Hepatic stellate cell (primary cell): Measurements from ENCODE around the gene CEP72.
"Not testable (repeated sequence)": the region's sequence is repeated elsewhere in the genome, so short reads cannot be mapped to it uniquely, and the experiment has no call there.

Experiments used
- DNase-seq: peaks from one replicate; pipeline ENCODE4 v3.0.0; 2011; ENCODE audit warnings: low spot score

Gene CEP72

DNA sequence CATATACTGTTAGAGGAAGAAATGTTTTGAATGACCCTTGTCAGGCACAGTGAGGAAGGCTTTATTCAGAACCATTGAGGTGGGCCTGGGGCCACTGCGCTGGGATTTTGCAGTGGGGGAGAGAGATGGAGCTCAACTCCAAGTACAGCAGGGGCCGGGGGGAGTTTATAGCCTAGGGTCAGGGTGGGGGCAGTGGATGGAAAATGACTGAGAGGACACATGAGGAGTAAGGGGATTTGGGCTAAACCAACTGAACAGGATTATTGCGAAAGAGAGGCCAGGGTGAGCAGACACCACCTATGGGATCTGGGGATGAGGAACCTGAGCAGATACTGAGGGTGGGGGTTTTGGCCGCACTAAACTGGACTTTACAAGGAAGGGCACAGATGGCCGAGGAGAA, 6.3 kb downstream of the CEP72 start:
- no peak for DNase-seq

DNA sequence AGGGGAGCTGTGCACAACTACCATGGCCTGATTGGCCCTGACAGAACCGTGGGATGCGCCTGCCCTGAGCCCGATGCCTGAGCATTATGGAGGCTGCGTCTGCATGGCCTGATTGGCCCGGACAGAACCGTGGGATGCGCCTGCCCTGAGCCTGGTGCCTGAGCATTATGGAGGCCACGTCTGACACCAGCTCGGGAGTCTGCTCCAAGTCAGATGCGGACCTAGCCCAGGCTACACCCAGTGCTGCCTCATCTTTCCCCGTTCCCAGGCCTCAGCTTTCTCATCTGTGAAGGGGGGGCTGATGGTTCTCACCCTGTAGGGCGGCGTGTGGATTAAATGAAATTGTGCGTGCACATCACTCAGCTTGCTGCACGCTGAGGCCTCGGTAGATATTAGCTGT, 7.3 kb downstream of the CEP72 start:
- no peak for DNase-seq

DNA sequence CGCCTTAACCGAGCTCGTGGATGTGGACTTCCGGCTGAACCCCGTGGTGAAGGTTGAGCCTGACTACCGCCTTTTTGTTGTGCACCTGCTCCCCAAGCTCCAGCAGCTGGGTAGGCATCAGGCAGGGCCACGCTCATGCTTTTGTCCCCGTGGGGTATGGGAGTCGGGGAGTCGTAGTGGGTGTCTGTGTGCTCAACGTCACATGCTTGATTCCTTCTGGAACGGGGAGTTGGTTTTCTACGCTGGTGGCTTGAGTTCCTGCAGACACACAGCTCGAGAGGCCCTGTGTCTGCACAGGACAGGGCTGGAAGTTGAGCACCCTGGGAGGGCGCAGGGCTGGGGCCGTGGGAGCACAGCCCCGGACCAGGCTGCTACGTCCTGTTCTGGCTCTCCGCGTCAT, 8.0 kb downstream of the CEP72 start:
- no peak for DNase-seq

DNA sequence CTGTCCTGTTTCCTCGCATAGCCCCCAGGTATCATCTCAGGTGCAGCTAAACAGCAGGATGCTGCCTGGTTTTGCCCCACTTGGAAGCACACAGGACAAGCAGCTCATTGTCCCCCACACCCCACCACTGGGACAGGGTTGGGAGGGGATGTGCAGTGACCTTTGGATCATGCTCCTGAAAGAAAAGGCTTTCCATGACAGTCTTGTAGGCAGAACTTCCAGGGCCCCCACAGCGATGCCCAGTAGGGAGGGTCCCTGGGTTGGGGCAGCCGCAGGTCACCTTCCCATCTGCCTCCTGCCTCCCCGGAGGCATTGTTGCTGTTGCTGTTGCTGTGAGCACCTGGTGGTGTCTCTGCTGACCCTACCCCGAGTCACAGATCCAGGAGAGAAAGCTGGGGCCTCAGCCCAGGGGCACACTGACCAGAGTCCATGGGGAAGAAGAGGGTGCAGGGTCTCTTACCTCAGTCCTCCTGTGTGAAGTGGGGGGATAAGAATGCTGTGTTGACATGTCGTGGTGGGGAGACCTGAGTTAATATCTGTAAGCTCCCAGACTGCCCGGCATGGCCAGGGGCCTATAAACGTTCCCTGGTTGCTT, 8.5 kb downstream of the CEP72 start:
- no peak for DNase-seq

DNA sequence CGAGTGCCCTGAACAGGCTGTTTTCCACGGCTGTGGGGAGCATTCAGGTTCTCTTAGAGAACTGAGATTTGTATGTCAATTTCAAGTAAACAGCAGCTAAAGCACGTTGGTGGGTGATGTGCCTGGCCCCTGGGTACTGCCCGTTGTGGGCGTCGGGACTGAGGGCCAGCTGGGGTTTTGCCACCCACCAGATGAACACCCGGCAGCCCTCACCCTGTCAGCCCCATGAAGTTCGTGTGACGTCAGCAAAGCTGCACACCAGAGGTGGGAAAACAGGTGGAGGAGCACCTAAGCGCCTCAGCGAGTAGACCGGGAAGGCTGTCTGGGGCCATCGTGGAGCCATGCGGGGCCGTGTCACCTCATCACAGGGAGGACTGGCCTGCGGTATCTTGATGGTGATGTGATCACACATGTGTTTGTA, 9.2 kb downstream of the CEP72 start:
- no peak for DNase-seq

DNA sequence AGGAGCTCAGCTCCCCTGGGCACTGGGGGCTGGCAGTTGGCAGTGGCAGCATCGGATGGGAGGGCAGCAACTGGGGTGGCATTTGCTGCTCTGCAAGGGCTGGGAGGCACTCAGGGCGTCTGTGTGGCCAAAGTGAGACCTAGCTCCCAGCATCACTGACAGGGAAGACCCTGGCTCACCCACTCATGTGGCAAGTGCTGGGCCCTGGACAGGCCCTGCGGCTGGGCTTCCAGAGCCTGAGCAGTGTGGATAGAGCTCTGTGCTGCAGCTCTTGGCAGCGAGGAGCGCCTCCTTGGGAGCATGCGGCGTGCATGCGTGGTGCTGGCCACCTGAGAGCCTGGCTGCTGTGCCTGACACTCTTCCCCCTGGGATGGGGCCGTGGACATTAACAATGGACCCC, 10.2 kb downstream of the CEP72 start:
- DNase-seq = no peak

DNA sequence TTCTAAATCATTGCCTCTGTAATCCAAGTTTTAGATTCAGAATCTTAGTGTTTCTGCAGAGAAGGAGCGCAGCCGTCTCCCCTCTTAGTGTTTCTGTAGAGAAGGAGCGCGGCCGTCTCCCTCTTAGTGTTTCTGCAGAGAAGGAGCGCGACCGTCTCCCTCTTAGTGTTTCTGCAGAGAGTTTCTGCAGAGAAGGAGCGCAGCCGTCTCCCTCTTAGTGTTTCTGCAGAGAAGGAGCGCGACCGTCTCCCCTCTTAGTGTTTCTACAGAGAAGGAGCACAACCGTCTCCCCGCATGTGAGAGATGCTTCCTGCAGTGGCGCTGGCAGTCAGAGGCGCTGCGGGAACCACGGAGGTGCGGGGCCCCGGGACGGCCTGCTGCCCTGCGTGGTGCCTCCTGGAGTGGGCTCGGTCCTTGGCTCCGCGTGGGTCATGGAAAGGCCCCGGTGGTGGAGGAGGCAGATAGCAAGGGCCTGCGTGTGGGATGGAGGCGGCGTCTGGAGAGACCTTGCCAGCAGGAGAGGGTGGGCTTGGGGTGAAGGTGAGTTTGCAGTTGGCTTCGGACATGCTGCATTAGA, 10.9 kb downstream of the CEP72 start:
- no peak for DNase-seq

DNA sequence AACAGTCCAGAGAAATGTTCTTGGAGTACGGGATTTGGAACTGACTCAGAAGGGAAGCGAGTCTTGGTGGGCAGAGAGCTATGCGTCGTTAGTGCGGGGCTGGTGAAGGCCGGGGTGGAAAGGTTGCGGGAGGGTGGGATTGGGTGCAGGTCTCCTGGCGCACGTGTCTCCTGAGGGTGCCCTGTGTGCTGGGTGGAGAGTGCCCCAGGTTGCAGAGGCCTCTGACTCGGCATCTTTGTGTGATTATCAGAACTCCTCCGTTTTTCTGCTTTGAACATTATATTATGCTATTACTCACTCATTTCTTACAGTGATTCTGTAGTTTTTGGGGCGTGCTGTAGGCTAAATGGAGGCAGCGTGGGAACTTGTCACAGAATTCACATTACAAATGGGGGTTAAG, 11.4 kb downstream of the CEP72 start:
- no peak for DNase-seq

DNA sequence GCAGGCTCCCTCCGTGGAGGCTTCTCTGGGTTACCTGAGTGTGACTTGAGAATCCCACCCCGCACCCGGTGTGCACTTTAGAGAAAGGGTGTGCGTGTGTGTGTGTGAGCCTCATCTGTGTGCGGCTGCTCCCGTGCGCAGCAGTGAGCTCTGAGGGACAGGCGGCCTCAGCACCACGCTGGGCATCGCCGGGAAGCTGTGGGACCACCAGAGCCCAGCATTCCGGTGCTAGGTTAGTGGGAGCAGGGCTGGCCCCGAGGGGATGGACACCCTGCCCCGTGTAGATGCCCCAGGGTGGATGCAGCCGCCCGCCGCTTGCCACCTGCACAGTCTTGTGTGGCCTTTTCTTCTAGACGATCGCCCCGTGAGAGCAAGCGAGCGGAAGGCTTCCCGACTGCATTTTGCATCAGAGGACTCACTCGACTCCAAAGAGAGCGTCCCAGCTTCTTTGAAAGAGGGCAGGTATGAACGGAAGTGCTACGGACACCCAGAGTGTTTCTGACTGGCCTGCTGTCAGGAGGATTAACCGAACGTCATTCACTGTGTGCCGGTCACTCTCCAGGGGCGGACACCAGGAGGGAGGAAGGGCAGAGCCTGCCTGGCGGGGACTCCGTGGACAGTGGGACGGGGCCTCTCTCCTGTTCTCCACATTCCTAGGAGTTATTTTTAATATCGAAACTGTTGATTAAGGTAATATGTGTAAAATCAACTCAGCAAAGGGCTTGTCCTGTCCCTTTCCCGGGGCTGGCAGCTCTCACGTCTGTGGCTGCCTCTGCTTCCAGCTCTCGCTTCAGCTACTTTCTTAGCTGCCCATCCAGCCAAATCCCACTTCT, 12.2 kb downstream of the CEP72 start:
- DNase-seq = no peak

DNA sequence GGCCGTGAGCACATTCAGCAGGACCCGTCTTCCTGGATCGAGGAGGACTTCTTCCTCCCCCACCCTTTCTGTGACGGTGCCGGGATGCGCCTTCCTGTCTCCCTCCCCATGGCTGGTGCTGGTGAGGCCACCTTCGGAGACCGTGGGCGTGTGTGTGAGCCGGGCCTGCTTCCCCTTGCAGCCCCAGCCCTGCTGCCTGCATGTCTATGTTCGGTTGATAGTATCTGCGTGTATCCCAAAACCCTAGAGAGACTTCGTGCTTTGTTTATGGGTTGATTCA, 12.8 kb downstream of the CEP72 start:
- DNase-seq = no peak

DNA sequence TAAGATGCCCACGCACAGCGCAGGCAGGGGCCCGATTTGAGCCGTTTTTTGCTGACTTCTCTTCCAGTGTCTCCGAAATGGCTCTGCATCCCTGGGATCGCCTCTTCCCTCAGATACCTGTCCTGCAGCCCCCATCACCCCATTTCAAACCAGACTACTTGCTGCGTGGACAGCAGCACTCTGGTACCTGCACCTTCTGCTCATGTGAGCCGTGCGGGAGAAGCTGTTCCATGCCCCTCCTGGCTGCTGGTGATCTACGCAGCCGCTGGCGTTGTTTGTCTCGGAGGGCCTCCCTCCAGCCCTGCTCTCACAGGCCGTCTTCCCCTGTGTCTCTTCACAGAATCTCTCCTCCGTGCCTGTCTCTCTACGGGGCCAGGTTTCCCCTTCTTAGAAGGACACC, 13.4 kb downstream of the CEP72 start:
- DNase-seq = no peak

DNA sequence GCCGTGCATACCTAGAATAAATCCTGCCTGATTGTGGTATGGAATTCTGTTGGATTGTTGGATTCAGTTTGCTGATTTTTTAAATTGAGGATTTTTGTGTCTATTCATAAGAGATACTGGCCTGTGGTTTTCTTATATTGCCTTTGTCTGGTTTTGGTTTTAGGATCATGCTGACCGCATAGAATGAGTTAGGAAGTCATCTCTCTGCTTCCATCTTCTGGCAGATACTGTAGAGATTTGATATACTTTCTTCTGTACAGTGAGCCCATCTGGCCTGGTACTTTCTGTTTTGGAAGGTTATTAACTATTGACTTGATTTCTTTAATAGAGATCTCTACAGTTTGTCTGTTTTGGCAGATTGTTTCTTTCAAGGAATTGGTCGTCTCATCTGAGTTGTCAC, 14.7 kb downstream of the CEP72 start:
- DNase-seq = no peak

DNA sequence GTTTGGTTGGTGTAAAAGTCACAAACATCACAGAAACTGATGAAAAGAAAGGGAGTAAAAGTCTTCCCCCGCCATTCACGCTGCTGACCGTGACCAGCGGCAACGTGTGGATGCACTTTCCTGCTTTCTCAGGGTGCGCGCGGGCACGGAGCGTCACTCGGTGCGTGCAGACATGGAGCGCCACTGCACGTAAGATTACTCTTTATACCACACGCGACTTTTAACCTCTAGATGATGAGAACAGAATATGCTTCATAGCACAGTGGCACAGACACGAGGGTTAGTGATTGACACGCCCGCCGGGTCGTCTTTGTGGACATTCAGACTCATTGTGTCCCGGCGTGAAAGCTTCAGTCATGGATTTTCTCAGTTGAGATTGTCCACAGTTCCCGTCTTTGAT, 15.7 kb downstream of the CEP72 start:
- no peak for DNase-seq

DNA sequence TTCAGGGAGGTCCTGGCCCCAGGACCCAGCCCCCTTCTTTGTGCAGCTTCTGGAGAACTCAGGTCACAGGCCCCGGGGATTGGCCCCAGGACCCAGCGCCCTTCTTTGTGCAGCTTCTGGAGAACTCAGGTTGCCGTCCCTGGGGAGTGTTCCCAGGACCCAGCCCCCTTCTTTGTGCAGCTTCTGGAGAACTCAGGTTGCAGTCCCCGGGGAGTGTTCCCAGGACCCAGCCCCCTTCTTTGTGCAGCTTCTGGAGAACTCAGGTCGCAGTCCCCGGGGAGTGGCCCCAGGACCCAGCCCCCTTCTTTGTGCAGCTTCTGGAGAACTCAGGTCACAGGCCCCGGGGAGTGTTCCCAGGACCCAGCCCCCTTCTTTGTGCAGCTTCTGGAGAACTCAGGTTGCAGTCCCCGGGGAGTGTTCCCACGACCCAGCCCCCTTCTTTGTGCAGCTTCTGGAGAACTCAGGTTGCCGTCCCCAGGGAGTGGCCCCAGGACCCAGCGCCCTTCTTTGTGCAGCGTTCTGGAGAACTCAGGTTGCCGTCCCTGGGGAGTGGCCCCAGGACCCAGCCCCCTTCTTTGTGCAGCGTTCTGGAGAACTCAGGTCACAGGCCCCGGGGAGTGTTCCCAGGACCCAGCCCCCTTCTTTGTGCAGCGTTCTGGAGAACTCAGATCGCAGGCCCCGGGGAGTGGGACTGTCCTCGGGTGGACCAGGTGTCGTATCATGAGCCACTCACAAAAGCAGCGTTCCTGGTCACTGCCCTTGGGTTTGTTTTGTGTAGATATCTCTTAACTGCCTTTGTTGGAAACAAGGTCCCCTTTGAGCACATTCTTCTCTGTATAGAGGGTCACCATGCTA, 16.4 kb downstream of the CEP72 start:
- DNase-seq = not testable (repeated sequence)

DNA sequence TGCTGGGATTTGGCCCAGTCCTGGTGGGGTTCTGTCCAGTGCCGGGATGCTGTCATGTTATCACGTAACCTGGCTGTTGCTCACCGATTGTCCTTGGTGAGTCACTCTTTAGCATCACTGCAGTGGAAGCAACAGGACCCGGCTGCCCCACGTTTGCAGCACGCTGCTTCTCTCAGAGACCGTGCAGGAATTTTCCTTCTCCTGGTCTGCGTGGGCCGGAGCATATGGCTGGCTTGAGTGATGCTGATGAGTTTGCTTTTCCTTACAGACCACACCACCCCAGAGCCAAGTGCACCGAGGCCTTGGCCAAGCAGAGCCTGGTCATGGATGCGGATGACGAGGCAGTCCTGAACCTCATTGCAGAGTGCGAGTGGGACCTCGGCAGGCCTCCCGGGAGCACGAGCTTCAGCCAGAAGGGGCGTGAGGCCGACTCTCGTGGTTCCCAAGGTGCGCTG, 21.4 kb downstream of the CEP72 start:
- DNase-seq = peak; percentile 36

DNA sequence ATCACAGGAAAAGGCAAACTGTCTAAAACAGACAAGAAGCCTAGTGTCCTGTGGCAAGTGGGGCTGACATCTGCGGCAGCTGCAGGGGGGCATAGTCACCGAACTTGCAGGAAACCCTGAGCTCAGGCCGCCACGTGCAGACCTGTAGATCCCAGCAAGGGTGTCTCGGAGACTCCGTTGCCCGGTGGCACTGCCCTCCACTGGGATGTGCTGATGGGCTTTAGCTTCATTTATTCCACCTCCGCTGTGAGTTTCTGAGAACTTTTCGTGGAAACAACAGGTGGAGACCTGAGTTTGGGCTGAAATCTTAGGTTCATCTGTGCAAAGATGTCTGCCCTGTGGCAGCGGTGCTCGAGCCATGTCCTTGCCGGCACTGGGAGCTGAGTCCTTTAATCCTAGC, 22.1 kb downstream of the CEP72 start:
- no peak for DNase-seq

DNA sequence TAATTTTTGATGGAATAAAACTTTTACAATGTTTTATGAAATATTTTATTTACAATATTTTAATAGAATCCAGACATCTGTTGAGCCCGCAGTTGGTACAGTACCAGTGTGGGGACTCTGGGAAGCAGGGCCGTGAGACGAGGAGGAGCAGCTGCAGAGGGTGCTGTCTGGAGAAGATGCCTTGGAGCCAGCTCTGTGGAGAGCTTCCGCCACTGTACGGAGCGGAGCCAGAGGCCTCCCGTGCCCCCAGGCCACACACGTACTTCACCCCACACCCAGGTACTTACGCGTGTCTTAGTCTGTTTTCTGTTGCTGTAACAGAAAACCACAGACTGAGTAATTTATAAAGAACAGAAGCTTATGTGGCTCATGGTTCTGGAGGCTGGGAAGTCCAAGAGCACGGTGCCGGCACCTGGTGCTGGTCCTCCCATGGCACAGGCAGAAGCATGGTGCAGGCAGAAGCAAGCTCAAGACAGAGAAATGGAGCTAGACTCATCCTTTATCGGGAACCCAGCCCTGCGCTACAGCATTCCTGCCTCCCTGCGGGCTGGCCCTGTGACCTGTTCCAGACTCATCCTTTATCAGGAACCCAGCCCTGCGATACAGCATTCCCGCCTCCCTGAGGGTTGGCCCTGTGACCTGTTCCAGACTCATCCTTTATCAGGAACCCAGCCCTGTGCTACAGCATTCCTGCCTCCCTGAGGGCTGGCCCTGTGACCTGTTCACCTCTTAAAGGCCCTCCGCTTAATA, 23.3 kb downstream of the CEP72 start:
- DNase-seq = no peak

DNA sequence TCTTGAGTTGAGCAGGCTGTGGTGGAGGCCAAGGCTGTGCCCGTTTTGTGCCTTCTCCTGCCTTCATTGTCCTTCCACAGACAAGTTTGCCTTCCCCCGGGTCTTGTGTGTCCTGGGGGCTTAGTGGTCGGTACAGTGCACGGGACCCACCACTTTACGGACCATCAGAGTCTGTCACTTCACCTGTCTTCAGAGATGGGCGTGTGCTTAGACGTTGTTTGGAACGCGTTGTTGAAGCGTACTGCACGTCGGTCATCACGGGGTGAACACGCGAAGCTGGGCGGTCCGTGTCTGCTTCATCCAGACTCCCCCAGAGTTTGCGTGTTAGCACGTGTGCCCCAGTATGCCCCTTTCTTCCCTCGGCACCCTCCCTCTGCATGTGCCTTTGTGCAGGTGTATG, 24.8 kb downstream of the CEP72 start:
- no peak for DNase-seq

DNA sequence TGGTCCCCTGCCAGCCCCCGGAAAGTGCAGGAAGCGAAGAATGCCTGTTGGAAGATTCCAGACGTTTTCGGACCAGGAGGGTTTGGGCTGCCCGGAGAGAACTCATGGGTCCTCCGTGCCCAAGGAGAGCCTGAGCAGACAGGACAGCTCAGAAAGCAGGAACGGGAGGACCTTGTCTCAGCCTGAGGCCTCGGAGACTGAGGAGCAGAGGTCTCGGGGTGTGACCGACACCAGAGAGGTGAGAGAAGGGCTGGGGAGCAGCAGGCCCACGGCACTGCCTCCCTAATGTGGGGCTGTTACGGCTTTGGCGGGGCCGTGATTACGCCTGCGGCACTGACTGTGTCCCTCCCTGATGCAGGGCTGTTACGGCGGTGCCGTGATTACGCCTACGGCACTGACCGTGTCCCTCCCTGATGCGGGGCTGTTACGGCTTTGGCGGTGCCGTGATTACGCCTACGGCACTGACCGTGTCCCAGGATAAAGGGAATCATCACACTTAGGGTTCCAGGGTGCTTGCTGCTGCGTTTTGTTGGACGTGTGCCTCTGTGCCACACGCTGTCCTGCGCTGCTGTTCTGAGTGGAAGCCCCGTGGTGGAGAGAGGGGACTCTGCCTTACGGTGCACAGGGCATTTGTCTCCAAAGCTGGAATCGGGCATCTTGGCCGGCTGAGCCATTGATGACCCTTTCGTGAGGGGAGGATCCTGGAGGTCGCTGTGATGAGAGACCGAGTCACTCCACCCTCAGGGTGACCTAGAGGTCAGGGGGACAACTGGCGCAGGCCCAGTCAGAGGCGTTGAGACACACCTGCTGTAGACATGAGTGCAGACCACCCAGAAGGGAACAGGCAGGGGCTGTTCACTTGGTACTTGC, 25.7 kb downstream of the CEP72 start:
- DNase-seq = no peak

DNA sequence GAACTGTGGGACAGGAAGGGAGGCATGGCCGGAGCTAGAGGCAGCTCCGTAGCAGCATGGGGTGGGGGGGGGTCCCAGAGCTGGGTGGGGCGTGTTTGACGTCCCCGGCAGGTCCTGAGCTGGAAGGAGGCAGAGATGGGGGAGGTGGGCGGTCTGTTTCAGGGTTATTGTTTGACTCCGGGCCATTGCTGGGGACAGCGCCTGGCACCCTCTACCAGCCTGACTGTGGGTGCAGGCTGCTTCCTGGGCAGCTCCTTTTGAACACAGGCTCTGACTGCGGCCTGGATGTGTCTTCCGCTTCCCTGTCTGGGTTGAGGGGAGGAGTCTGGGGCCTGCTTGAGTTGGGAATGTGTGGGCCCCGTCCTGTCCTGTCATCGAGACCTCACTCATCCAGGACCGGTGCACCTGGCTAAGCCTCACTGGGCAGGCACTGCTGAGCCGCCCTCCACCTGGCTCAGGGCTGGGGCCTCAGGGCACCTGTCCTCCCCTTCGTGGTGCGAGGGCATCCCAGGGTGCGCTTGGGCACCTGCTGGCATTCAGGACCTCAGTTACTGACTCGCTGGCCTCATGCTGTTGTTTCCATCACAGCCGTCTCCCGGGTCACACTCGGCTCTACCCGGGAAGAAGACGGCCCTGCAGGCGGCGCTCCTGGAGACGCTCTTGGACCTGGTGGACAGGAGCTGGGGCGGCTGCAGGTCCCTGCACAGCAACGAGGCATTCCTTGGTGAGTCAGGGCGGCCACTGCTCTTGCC, 26.5 kb downstream of the CEP72 start:
- DNase-seq = no peak

DNA sequence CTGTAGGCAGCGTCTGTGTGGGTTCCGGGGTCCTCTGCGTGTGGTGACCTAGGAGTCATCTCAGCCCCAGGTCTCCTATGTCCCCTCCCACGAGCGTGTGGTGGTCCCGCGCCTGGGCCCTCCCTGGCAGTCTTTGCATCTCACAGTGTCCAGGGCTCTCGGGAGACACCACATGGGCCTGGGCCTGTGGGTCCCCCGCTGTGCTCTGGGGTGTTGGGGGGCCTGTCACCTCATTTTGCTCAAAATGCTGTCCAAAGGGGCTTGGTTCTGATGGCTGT, 27.1 kb downstream of the CEP72 start:
- no peak for DNase-seq
